Tibial artery (tissue), 4 donors: Measurements from ENCODE around the gene ALDH16A1.
"Not testable (repeated sequence)": the region's sequence is repeated elsewhere in the genome, so short reads cannot be mapped to it uniquely, and the experiment has no call there.

ENCODE experiments used
- DNase-seq, 2 donors: peaks; one replicate each; pipeline ENCODE4 v3.0.0-alpha.2; 2019
- H3K27ac ChIP-seq, 2 donors: fragments of 200-600 bp; sonication (generic) in 1 of 2; 1 replicate in 1 of 2; 2 replicates in 1 of 2; pipeline ENCODE4 v1.5.1; 2018 to 2019; ENCODE audit warnings: mild to moderate bottlenecking in 1 of 2
- H3K27me3 ChIP-seq, 2 donors: fragments of 200-600 bp; sonication (generic) in 1 of 2; one replicate each; pipeline versions ENCODE4 v1.5.1 to v1.6.0; 2016 to 2019
- H3K36me3 ChIP-seq, 3 donors: fragments of 200-600 bp; sonication (generic) in 2 of 3; one replicate each; pipeline ENCODE4 v1.5.1; 2016 to 2019; ENCODE audit warnings: mild to moderate bottlenecking in 2 of 3
- H3K4me1 ChIP-seq, 4 donors: fragments of 200-600 bp; sonication (generic) in 2 of 4; 1 replicate in 3 of 4; 2 replicates in 1 of 4; pipeline ENCODE4 v1.5.1; 2016 to 2019
- H3K4me3 ChIP-seq, 2 donors: fragments of 200-600 bp; sonication (generic) in 1 of 2; 1 replicate in 1 of 2; 2 replicates in 1 of 2; pipeline ENCODE4 v1.5.1; 2018 to 2019; ENCODE audit warnings: mild to moderate bottlenecking in 2 of 2
- H3K9me3 ChIP-seq, 3 donors: fragments of 200-600 bp; sonication (generic) in 1 of 3; one replicate each; pipeline ENCODE4 v1.5.1; 2016 to 2019
- CTCF ChIP-seq, 2 experiments: fragments of 200-600 bp in 1 of 2; fragments of 450-650 bp in 1 of 2; IDR thresholded peaks; one replicate each; pipeline ENCODE4 v1.5.1; 2017 to 2019; ENCODE audit warnings: antibody characterized with exemption in 2 of 2, mild to moderate bottlenecking in 1 of 2, moderate library complexity in 1 of 2
- intact Hi-C: fragments of 100-400 bp; cut with DNase I; formaldehyde crosslinking; loops from one replicate; pipeline ENCODE4 v1.15.0; 2023; ENCODE audit warnings: low total_unique reads

Gene ALDH16A1

GRCh38 chr19:49470615-49470978 lies 17.6 kb downstream of the ALDH16A1 start:
- Histone ChIP-seq H3K4me3 (no peak overlapping the region), H3K4me1 (peaks cover 0 to 22% (median 12%) of the 10 kb centered on the region in 4 donors), H3K36me3 (peaks cover 0 to 34% (median 10%) of the 10 kb centered on the region in 3 donors), H3K27me3 (no peaks in the 10 kb centered on the region), H3K9me3 (no peaks in the 10 kb centered on the region), H3K27ac (no peak overlapping the region)
- DNase-seq = no peak
- no peak for TF ChIP-seq CTCF (IDR thresholded peaks at IDR 0.05)
- intact Hi-C loops = no loop called here

GRCh38 chr19:49472936-49473335 lies 19.9 kb downstream of the ALDH16A1 start:
- intact Hi-C loops = no loop called here
- Histone ChIP-seq H3K27ac (no peak overlapping the region), H3K4me3 (no peak overlapping the region), H3K9me3 (no peaks in the 10 kb centered on the region), H3K27me3 (no peaks in the 10 kb centered on the region), H3K4me1 (peaks cover 0 to 22% (median 12%) of the 10 kb centered on the region in 4 donors), H3K36me3 (peaks cover 0 to 18% (median 3%) of the 10 kb centered on the region in 3 donors)
- no peak for TF ChIP-seq CTCF (IDR thresholded peaks at IDR 0.05)
- no peak for DNase-seq

DNA sequence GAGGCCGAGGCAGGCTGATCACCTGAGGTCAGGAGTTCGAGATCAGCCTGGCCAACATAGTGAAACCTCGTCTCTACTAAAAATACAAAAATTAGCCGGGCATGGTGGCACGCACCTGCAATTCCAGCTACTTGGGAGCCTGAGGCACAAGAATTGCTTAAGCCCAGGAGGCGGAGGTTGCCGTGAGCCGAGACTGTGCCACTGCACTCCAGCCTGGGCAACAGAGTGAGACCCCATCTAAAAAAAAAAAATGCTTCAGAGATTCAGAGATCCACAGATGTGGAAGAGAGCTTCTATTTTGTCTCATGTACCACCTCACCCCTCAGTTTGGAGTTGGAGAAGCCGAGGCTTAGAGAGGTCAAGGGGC lies 20.5 kb downstream of the ALDH16A1 start:
- DNase-seq = not testable (repeated sequence)
- H3K27ac ChIP-seq = peak overlapping the region; percentile 69 to 80

DNA sequence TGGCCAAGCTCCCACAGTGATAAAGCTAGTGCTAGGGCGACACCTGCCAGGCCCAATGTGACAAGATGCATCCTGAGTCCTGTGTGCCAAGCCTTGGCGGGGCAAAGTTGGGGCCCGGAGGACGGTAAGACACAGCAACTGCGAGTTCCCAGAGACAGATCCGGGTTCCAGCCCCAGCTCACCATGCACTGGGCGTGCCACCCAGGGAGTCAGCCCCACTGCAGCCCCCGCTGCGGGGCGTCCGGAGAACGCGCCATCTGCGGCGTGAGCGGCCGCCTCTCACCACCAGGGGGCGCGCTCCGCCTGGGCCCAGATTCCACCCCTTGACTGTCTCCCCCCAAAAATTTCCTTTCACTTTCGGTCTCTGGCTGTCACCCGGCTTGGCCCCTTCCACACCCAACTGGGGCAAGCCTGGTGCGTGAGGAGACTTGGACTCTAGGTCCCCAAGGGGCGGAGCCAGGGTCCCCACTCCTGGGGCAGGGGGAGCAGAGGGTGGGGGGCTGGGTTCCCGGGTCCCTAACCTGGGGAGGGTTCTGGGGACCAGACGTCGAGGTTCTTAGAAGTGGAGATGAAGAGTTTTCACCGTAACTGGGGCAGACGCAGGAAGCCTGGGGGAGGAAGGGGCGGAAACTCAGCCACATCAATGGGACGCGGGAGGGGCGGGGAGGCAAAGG lies 21.0 kb downstream of the ALDH16A1 start, which contains the start of gene FLT3LG:
TSS of gene FLT3LG (plus strand) at position 348 of the 674 bp plus-strand sequence. CDS start 425 bp downstream, outside the sequence.
- peak; percentile 74 to 90 for DNase-seq

More for the DNA sequence above, 20.5 kb downstream of the ALDH16A1 start:
- H3K9me3 ChIP-seq, H3K27me3 ChIP-seq, intact Hi-C loops: not testable (repeated sequence)
- Histone ChIP-seq H3K4me3 (peak overlapping the region; percentile 61 to 73), H3K36me3 (peaks cover 0 to 13% (median 3%) of the 10 kb centered on the region in 3 donors), H3K4me1 (peaks cover 0 to 25% (median 12%) of the 10 kb centered on the region in 4 donors)

GRCh38 chr19:49474542-49474924 lies 21.5 kb downstream of the ALDH16A1 start:
- no peak for TF ChIP-seq CTCF (IDR thresholded peaks at IDR 0.05)
- intact Hi-C loops = loop anchor here (2.0 kb wide), 1 partner anchor 72 kb away; no protein-coding TSS in a partner anchor
- Histone ChIP-seq H3K9me3 (no peaks in the 10 kb centered on the region), H3K27ac (peak overlapping the region; percentile 69 to 80), H3K4me3 (peak overlapping the region; percentile 61 to 73), H3K4me1 (peaks cover 0 to 20% (median 12%) of the 10 kb centered on the region in 4 donors), H3K27me3 (no peaks in the 10 kb centered on the region), H3K36me3 (peaks cover 0 to 6% (median 3%) of the 10 kb centered on the region in 3 donors)
- DNase-seq = no peak

More for the DNA sequence above, 21.0 kb downstream of the ALDH16A1 start, which contains the start of gene FLT3LG:
- intact Hi-C loops = loop anchor here (2.0 kb wide), 1 partner anchor 73 kb away; no protein-coding TSS in a partner anchor
- Histone ChIP-seq H3K9me3 (no peaks in the 10 kb centered on the region), H3K4me3 (peak within 1 kb of the TSS; percentile 61 to 73), H3K36me3 (peaks cover 0 to 8% (median 3%) of the 10 kb centered on the region in 3 donors), H3K27me3 (no peaks in the 10 kb centered on the region), H3K27ac (peak within 1 kb of the TSS; percentile 69 to 80), H3K4me1 (peaks cover 0 to 22% (median 12%) of the 10 kb centered on the region in 4 donors)
- peak; percentile 97 to 99 for TF ChIP-seq CTCF (IDR thresholded peaks at IDR 0.05)
